RWPE2 (cell line): ENCODE measurements around the gene WWTR1.

ENCODE experiments used
- ATAC-seq: fragments of 200-7000 bp; cut with Tn5 transposase; 3 replicates; pipeline ENCODE4 v1.9.1; 2021; ENCODE audit warnings: low read depth
- DNase-seq: peaks from one replicate; pipeline ENCODE4 v3.0.0-alpha.2; 2020; ENCODE audit warnings: low spot score
- H3K27ac ChIP-seq: fragments of 450-650 bp; 2 replicates; pipeline ENCODE4 v1.5.1; 2017; ENCODE audit warnings: mild to moderate bottlenecking; ENCODE audit not compliant: poor library complexity, severe bottlenecking
- H3K27me3 ChIP-seq: fragments of 250-450 bp; sonication (Bioruptor Pico); 2 replicates; pipeline ENCODE4 v1.5.1; 2021; ENCODE audit warnings: mild to moderate bottlenecking, moderate library complexity; ENCODE audit not compliant: insufficient read depth, poor library complexity, severe bottlenecking
- H3K36me3 ChIP-seq: fragments of 250-450 bp; sonication (Bioruptor Pico); 2 replicates; pipeline ENCODE4 v1.5.1; 2020; ENCODE audit warnings: low read depth, mild to moderate bottlenecking, moderate library complexity
- H3K4me1 ChIP-seq: fragments of 250-450 bp; sonication (Bioruptor Pico); 2 replicates; pipeline ENCODE4 v1.5.1; 2021; ENCODE audit warnings: mild to moderate bottlenecking, moderate library complexity; ENCODE audit not compliant: insufficient read depth, poor library complexity, severe bottlenecking
- H3K4me3 ChIP-seq: fragments of 250-450 bp; sonication (Bioruptor Pico); 2 replicates; pipeline ENCODE4 v1.5.1; 2021; ENCODE audit warnings: mild to moderate bottlenecking, moderate library complexity; ENCODE audit not compliant: severe bottlenecking
- H3K9me3 ChIP-seq: fragments of 250-450 bp; sonication (Bioruptor Pico); 2 replicates; pipeline ENCODE4 v1.5.1; 2021; ENCODE audit warnings: mild to moderate bottlenecking, moderate library complexity; ENCODE audit not compliant: severe bottlenecking
- TF ChIP-seq, protein P1 (sequence below): fragments of 450-650 bp; IDR thresholded peaks from one replicate; pipeline ENCODE4 v1.5.1; 2017; ENCODE audit warnings: mild to moderate bottlenecking, moderate library complexity; ENCODE audit not compliant: poor library complexity, severe bottlenecking

Gene WWTR1

DNA sequence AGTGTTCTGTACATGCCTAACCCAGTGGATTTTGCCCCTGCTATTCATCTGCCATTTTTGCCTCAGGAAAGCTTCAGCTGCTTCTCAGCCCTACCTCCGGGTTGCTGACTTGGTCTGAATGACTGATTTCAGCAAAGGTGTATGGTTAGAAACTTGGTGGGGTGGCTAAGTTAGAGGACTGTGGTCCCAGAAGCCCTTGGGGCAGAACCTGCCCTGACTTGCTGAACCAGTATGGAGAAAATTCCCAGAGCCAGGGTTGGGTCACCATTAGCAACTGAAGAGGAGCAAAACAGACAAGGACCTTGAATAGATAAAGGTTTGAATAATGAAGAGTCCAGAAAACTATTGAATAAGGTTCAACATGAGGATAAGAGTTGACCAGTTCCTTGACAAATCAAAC, 6.1 kb upstream of the WWTR1 start:
- TF ChIP-seq, protein P1, sequence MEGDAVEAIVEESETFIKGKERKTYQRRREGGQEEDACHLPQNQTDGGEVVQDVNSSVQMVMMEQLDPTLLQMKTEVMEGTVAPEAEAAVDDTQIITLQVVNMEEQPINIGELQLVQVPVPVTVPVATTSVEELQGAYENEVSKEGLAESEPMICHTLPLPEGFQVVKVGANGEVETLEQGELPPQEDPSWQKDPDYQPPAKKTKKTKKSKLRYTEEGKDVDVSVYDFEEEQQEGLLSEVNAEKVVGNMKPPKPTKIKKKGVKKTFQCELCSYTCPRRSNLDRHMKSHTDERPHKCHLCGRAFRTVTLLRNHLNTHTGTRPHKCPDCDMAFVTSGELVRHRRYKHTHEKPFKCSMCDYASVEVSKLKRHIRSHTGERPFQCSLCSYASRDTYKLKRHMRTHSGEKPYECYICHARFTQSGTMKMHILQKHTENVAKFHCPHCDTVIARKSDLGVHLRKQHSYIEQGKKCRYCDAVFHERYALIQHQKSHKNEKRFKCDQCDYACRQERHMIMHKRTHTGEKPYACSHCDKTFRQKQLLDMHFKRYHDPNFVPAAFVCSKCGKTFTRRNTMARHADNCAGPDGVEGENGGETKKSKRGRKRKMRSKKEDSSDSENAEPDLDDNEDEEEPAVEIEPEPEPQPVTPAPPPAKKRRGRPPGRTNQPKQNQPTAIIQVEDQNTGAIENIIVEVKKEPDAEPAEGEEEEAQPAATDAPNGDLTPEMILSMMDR: no peak
- no peak overlapping the region for H3K27ac ChIP-seq
- ATAC-seq: no peak
- no peak overlapping the region for H3K4me3 ChIP-seq
- no peaks in the 10 kb centered on the region for H3K36me3 ChIP-seq
- no peak for DNase-seq
- no peaks in the 10 kb centered on the region for H3K9me3 ChIP-seq
- H3K4me1 ChIP-seq: peaks cover 1% of the 10 kb centered on the region
- H3K27me3 ChIP-seq: no peaks in the 10 kb centered on the region

DNA sequence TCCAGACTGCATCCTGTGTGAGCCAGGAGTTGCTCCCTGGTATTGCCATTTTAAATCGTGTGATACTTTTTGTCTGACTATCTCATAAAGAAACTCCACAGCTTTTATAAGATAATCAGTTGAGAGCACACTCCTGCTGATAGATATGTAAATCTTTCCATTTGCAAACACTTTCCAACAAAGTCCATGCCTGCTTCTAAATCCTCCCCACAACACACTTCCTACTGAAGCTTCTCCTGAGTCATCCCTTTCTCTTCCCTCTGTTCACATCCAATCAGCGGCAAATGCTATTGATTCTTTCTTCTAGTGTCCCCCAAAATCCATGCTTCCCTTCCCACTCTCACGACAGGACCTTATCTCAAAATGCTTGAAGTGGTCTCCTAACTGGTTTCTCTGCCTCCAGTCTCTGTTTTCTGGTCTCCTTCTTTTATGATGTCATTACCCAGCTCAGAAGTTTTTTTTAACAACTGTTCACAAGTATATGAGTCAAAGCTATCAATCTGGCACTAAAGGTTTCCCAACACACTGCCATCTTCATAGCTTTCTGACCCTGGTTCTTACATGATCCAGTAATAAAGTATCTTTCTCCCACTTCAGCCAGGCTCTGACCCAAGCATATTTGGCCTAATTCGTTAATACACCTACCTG, 4.5 kb upstream of the WWTR1 start:
- H3K27ac ChIP-seq: no peak overlapping the region

GRCh38 chr3:149660462-149660861, 2.6 kb upstream of the WWTR1 start:
- TF ChIP-seq, protein P1: no peak
- DNase-seq: no peak
- Histone ChIP-seq H3K4me3 (no peak overlapping the region), H3K36me3 (peaks cover 9% of the 10 kb centered on the region), H3K27ac (no peak overlapping the region), H3K9me3 (no peaks in the 10 kb centered on the region), H3K27me3 (no peaks in the 10 kb centered on the region), H3K4me1 (peaks cover 11% of the 10 kb centered on the region)
- ATAC-seq: no peak

More for the DNA sequence above, 4.5 kb upstream of the WWTR1 start:
- no peak for ATAC-seq
- Histone ChIP-seq H3K4me3 (no peak overlapping the region), H3K9me3 (no peaks in the 10 kb centered on the region), H3K4me1 (peaks cover 3% of the 10 kb centered on the region), H3K27me3 (no peaks in the 10 kb centered on the region), H3K36me3 (no peaks in the 10 kb centered on the region)
- TF ChIP-seq, protein P1: no peak
- no peak for DNase-seq

- TF ChIP-seq, protein P1: no peak
- H3K4me3 ChIP-seq: peak overlapping the region; percentile 68
- H3K4me1 ChIP-seq: peaks cover 26% of the 10 kb centered on the region
- H3K36me3 ChIP-seq: peaks cover 23% of the 10 kb centered on the region
- H3K27me3 ChIP-seq: no peaks in the 10 kb centered on the region
- H3K9me3 ChIP-seq: no peaks in the 10 kb centered on the region
- DNase-seq (peak; percentile 62), ATAC-seq (peak; percentile 27)
- peak overlapping the region; percentile 87 for H3K27ac ChIP-seq
These were observed 1.1 kb upstream of the WWTR1 start for GRCh38 chr3:149658744-149659497.

GRCh38 chr3:149657321-149657925, 402 bp downstream of the WWTR1 start:
- Histone ChIP-seq H3K4me1 (peaks cover 35% of the 10 kb centered on the region), H3K4me3 (peak overlapping the region; percentile 68), H3K27ac (peak overlapping the region; percentile 87), H3K9me3 (no peaks in the 10 kb centered on the region), H3K36me3 (peaks cover 36% of the 10 kb centered on the region), H3K27me3 (no peaks in the 10 kb centered on the region)
- peak; percentile 66 for ATAC-seq
- TF ChIP-seq, protein P1: no peak
- peak; percentile 54 for DNase-seq
